ENCODE measurements around the gene ZNF516.
A peak's percentile ranks its signal among the peaks of the same experiment; 100 is the strongest.

Gene ZNF516

DNA sequence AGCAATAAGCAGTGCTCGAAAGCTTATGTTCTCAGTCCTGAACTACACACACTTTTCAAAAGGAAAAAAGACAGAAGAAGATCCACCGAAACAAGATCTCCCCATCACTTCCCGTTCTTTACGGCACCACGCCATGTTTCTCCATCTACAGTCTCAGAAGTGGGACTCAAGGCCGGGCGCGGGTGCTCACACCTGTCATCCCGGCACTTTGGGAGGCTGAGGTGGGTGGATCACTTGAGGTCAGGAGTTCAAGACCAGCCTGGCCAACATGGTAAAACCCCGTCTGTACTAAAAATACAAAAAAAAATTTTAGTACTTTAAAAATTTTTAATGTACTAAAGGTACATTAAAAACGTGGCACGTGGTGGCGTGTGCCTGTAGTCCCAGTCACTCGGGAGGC lies 31.2 kb downstream of the ZNF516 start:
- TF ChIP-seq, protein P1, sequence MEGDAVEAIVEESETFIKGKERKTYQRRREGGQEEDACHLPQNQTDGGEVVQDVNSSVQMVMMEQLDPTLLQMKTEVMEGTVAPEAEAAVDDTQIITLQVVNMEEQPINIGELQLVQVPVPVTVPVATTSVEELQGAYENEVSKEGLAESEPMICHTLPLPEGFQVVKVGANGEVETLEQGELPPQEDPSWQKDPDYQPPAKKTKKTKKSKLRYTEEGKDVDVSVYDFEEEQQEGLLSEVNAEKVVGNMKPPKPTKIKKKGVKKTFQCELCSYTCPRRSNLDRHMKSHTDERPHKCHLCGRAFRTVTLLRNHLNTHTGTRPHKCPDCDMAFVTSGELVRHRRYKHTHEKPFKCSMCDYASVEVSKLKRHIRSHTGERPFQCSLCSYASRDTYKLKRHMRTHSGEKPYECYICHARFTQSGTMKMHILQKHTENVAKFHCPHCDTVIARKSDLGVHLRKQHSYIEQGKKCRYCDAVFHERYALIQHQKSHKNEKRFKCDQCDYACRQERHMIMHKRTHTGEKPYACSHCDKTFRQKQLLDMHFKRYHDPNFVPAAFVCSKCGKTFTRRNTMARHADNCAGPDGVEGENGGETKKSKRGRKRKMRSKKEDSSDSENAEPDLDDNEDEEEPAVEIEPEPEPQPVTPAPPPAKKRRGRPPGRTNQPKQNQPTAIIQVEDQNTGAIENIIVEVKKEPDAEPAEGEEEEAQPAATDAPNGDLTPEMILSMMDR (IDR thresholded peaks at IDR 0.05; ENCODE audit: insufficient read depth, missing control alignments), result no peak
- DNase-seq (ENCODE audit: insufficient read length, low spot score) (no peak), FAIRE-seq (peak; percentile 38)

DNA sequence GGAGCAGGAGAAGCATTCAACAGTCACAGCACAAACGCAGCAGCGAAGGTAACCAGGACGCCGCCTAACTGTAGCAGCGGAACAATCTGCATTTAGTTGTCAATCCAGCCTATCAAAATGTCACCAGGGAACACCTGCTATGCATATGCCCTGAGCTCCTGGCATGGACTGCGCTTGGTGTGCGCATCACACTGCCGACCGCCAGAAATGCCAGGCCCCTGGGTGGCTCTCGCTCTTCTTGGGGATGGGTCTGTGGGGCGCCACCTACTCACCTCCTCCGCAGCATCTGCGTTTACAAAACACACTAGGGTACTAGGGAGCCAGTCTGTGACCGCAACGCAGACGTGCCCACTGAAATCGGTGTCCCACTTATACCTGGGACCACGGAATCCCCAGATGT lies 31.7 kb downstream of the ZNF516 start:
- FAIRE-seq (no peak), DNase-seq (ENCODE audit: insufficient read length, low spot score) (no peak)
- TF ChIP-seq, protein P1 (IDR thresholded peaks at IDR 0.05; ENCODE audit: insufficient read depth, missing control alignments), result no peak

DNA sequence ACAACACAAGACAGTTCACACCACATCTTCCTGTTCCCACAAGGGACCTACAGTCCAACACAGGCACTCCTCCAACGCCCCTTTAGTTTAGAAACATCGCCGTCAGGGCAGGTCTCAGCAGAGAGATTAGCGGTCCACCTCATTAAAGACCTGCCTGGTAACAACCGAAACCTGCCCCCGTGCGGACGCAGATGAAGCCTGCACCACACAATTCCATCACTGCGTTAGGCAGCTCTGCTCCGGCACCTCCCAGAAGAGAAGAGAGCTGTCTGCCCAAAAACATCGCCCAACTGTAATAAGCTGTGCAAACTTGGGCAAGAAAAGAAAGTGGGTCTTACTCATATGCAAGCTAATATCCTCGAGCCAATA lies 32.7 kb downstream of the ZNF516 start:
- TF ChIP-seq, protein P1 (IDR thresholded peaks at IDR 0.05; ENCODE audit: insufficient read depth, missing control alignments), result no peak
- no peak for DNase-seq (ENCODE audit: insufficient read length, low spot score)
- FAIRE-seq, result peak; percentile 86

DNA sequence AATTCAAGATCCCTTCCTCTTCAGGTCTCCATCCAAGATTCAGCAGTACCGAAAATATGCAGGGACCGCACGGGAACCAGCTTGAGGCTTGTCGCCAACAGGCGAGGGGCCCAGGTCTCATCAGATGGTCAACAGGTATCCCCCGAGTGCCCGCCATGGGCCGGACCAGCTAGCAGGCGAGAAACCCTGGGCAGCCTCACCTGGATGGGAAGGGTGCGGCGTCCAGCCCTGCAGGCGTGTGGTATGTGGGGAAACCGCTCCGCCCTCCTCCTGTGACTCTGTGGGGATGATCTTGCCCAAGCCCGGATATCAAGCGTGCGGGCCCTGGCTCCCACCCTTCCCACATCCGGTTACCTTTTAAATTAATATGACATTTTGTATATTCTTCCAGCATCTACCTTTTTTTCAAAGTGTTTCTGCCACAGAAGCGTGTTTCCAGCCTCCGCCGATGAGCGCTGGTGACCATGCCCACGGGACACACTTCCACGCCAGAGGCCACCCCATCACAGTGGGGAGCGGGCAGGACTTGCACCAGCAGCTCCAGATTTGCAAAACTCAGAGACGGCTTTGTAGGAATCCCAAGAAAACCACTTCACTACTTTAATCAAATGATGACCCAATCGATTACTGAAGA lies 33.2 kb downstream of the ZNF516 start:
- TF ChIP-seq, protein P1 (IDR thresholded peaks at IDR 0.05; ENCODE audit: insufficient read depth, missing control alignments), result no peak
- DNase-seq (ENCODE audit: insufficient read length, low spot score), result no peak
- peak; percentile 86 for FAIRE-seq

DNA sequence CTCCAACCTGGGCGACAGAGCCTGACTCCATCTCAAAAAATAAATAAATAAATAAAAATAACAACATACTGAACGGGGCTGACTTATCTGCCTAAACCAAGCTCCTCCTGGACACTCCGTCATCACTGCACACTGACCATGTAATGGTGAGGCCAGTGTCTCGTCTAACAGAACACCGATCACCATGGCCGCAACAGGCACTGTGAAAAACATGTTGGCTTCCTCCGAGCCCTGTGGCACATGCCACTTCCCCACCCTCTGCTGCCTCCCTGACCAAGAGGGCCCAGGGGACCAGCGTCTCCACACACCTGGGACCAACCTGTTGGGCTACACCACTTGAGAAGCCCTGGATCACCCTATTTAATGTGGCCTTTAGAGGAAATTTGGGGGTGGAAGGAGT lies 33.9 kb downstream of the ZNF516 start:
- TF ChIP-seq, protein P1 (IDR thresholded peaks at IDR 0.05; ENCODE audit: insufficient read depth, missing control alignments), result no peak
- FAIRE-seq, result peak; percentile 55
- no peak for DNase-seq (ENCODE audit: insufficient read length, low spot score)

DNA sequence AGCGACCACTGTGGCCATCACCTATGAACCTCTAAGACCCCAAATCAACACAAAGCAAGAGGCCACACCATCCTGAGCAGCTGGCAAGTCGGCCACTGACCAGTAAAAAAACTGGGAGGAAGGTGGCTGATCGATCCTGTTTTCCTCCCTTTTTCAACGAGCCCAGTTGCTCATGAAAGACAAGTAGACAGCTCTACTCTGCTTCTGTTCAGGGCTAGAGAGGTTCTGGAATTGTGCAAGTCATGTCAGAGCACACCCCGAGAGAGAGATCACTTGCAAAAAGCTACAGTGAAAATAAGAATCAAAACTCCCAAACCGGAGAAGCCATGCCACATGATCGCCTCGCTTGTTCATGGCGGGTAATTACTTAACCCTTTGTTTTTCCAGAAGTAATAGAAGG lies 34.6 kb downstream of the ZNF516 start:
- DNase-seq (ENCODE audit: insufficient read length, low spot score) (no peak), FAIRE-seq (peak; percentile 87)
- TF ChIP-seq, protein P1 (IDR thresholded peaks at IDR 0.05; ENCODE audit: insufficient read depth, missing control alignments), result no peak

DNA sequence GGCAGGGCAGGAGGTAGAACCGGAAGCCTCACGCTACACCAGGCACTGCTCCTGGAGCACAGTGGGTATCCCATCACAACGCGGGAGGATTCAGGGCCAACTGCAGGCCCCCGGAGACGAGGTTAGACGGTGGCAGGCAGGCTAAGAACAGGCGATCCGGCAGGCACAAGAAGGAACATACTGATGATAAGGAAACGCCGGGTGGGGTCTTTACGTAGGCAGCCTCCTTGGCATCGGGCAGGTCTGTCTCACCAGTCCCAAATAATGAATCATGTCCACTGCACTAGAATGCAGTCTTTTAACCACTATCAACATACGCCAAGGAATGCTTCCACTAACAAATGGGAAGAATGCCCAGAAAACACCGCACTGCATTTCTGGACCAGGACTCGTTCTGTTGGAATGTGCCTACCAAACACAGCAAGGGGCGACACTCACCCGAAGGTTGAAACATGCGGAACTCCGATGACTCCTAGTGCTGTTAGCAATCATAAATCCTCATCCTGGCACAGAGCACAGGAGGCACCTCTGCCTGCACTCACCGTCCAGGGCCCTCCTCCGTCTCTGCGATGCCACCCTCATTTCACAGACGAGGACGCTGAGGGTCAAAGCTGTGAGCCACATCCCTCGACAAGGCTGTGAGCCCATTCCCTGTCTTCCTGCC lies 35.2 kb downstream of the ZNF516 start:
- TF ChIP-seq, protein P1 (IDR thresholded peaks at IDR 0.05; ENCODE audit: insufficient read depth, missing control alignments), result no peak
- FAIRE-seq (peak; percentile 29), DNase-seq (ENCODE audit: insufficient read length, low spot score) (no peak)

Measured in D721Med (cell line).